Thyroid gland (tissue), 4 donors: ENCODE results near the gene DTNB.

Source experiments
- POLR2A ChIP-seq, 2 donors: fragments of 450-650 bp; IDR thresholded peaks; one replicate each; pipeline ENCODE4 v1.6.1; 2017; ENCODE audit warnings: antibody characterized with exemption in 2 of 2, mild to moderate bottlenecking in 2 of 2, moderate library complexity in 1 of 2
- TF ChIP-seq, protein P1 (sequence below), 6 experiments: fragments of 200-600 bp in 3 of 6; fragments of 450-650 bp in 3 of 6; sonication (generic) in 3 of 6; IDR thresholded peaks; one replicate each; pipeline ENCODE4 v1.5.1; 2016 to 2019; ENCODE audit warnings: antibody characterized with exemption in 6 of 6, mild to moderate bottlenecking in 2 of 6, inconsistent platforms in 1 of 6, moderate library complexity in 1 of 6

DNA sequence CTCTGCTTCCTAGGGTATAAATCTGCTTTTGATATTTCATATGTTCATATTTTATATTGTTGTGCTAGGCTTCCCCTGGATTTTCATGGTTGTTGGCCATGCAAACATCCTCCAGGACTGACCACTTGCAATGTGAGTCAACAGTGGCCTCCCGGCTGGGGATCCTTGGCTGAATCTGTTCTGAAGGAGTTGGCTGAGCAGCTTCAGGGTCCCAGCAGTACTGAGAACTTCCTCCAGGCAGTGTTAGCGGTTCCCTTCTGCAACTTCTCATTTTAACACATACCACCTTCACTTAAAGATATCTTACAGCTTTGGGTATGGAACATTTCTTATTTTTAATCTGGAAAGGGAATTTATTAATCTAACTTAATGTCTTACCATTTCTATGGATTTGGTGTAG is 122.1 kb downstream of the DTNB start:
- no peak for TF ChIP-seq POLR2A (IDR thresholded peaks at IDR 0.05)
- TF ChIP-seq, protein P1, sequence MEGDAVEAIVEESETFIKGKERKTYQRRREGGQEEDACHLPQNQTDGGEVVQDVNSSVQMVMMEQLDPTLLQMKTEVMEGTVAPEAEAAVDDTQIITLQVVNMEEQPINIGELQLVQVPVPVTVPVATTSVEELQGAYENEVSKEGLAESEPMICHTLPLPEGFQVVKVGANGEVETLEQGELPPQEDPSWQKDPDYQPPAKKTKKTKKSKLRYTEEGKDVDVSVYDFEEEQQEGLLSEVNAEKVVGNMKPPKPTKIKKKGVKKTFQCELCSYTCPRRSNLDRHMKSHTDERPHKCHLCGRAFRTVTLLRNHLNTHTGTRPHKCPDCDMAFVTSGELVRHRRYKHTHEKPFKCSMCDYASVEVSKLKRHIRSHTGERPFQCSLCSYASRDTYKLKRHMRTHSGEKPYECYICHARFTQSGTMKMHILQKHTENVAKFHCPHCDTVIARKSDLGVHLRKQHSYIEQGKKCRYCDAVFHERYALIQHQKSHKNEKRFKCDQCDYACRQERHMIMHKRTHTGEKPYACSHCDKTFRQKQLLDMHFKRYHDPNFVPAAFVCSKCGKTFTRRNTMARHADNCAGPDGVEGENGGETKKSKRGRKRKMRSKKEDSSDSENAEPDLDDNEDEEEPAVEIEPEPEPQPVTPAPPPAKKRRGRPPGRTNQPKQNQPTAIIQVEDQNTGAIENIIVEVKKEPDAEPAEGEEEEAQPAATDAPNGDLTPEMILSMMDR (IDR thresholded peaks at IDR 0.05): no peak
